ENCODE results near the gene BHMT2.

BHMT2 gene

DNA sequence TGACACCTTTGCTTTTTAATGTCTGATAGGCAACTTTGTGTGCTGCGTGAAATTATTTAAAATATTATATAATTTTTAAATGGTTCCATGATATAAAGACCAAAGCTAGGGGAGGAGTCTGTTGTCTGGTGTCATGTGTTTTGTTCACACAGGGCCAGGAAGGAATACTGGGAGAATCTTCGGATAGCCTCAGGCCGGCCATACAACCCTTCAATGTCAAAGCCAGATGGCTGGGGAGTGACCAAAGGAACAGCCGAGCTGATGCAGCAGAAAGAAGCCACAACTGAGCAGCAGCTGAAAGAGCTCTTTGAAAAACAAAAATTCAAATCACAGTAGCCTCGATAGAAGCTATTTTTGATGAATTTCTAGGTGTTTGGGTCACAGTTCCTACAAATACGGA is 61.2 kb downstream of the BHMT2 start:
- no peak for DNase-seq

DNA sequence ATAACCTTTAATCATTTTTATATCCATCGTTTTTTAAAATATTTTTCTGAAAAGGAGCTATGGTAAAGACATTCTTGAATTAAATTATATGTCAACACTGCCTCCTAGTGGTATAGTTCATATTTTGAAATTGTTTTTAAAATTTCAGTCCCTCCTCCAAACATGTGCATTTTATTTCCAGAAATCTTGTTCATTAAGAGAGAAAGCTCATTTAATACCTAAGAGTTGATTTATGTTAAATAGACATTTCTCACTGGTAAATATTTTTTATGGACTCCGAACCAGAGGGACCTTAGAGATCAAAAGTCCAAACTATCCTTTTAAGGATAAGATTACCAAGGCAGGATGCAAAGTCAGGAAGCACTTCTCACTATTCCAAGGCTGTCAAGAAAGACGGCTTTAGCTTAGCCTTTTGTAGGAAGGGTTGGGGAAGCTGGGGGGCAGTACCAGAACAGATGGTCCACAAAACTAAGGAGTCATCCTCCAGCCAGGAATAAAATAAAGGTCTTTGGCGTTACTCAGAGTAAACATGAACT is 63.6 kb downstream of the BHMT2 start:
- peak; percentile 54 for DNase-seq

- peak; percentile 79 for DNase-seq
Measured at GRCh38 chr5:79133657-79134451, 64.3 kb downstream of the BHMT2 start.

DNA sequence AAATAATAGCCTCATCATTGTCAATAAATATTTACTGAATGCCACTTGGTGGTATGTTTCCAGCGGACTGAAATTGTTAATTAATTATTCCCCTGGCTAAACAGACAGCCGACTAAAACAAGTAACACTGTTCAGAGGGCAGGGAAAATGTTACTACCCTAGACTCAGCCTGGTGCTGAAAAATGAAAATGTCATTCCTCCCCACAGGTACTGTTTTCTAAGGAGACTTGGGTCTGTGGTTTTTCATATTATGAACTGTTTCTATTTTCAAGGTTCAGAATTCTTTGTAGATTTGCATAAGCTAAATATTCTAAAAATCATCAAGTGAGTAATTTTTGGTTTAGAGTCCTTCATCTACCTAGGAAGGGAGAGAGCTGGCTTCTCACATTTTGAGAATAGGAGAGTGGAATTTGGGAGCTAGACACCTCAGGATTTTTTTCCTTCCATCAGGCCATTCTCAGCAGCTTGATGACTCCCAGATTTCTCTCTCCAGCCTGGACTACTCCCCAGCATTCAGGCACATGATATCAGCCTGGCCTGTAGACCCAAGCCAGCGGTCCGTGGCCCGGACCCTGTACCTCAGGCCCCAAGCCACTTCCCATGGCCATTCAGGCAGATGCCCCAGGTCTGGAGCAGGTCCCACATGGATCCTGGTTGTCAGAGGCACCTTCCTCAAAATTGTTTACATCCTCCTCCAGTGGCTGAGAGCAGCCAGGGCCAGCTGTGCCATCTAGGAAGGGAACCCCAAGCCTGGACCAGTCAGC is 66.4 kb downstream of the BHMT2 start:
- DNase-seq = no peak

DNA sequence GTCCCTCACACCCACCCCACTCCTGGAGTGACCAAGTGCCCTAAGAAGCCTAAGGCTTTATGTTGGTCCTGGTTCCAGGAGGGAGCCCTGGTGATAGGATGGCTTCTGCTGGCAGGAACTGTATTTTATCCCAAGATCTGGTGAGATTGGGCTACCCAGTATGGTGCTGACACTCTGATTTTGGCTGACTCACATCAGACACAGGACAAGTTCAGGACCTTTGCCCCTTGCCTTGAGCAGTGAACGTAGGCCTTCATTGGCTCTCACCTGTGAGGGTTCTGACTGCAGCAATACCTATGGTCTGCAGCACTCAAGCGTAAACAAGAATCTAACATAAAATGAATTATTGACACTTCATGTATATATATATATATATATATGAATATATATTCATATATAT is 67.1 kb downstream of the BHMT2 start:
- no peak for DNase-seq
